ENCODE data around the gene PRKAB2.
A peak's percentile ranks its signal among the peaks of the same experiment; 100 is the strongest.

DNA sequence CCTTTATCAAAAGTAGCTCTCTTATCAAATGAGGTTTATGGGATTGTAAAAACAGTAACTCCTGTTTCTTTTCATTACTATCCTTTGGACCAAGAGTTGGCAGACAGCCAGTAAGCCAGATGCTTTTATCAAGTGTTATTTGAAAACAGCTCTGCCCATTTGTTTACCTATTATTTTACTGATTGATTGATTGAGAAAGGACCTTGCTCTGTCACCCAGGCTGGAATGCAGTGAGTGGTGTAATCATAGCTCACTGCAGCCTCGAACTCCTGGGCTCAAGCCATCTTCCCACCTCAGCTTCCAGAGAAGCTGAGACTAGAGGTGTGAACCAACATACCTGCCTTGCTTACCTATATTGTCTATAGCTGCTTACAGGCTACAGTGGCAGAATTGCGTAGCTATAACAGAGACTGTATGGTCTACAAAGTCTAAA is 3.6 kb downstream of the PRKAB2 start:
- TF ChIP-seq CTCF (IDR thresholded peaks at IDR 0.05) (no peak), POLR2A (IDR thresholded peaks at IDR 0.05) (no peak), POLR2AphosphoS5 (IDR thresholded peaks at IDR 0.05) (peak in 1 of 3 donors; percentile 6), EP300 (IDR thresholded peaks at IDR 0.05; ENCODE audit: low read depth) (no peak)
